Activated T-cell treated with anti-CD3 and anti-CD28 coated beads for 48 hours (primary cell): Measurements from ENCODE around the gene RAB33B.

Experiments
- DNase-seq: peaks from one replicate; pipeline ENCODE4 v3.0.0-alpha.2; 2020; ENCODE audit warnings: low read depth

Gene RAB33B

GRCh38 chr4:139508581-139509237, 54.8 kb downstream of the RAB33B start:
- DNase-seq, result no peak

GRCh38 chr4:139509727-139510410, 55.9 kb downstream of the RAB33B start:
- DNase-seq, result no peak

GRCh38 chr4:139511320-139511719, 57.4 kb downstream of the RAB33B start:
- no peak for DNase-seq

GRCh38 chr4:139514382-139515059, 60.6 kb downstream of the RAB33B start:
- no peak for DNase-seq

- no peak for DNase-seq
Observed at GRCh38 chr4:139515531-139515958, 61.6 kb downstream of the RAB33B start.

- DNase-seq, result no peak
Observed at GRCh38 chr4:139521754-139522401, 68.0 kb downstream of the RAB33B start.

- DNase-seq, result no peak
Observed at GRCh38 chr4:139522457-139522856, 68.5 kb downstream of the RAB33B start.

- DNase-seq, result no peak
Observed at GRCh38 chr4:139523076-139523475, 69.2 kb downstream of the RAB33B start.

GRCh38 chr4:139524062-139524631, 70.2 kb downstream of the RAB33B start:
- no peak for DNase-seq

- DNase-seq, result no peak
Observed at GRCh38 chr4:139525414-139525813, 71.5 kb downstream of the RAB33B start.
